ENCODE results near the gene CCL21.

DNA sequence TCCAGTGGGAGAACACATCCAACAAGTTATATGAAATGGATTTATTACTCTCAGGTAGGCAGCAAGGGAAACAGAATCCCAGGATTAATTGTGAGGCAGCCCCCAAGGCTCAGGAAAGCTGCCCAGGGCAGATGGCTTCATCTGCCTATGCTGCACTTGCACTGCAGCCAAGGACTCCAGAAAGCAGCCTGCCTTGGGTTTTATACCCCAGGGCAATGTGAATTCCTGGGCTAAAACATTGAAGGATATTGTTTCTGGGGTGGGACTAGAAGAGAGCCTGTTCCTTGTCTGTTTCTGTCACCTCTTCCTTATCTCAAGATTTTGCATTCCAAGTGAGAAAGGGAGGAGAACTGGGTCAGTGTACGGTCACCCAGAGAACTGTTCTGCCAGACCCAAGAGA is 38.6 kb downstream of the CCL21 start:
- TF ChIP-seq EZH2 (IDR thresholded peaks at IDR 0.05; ENCODE audit: insufficient read depth, poor library complexity, severe bottlenecking) (no peak), EZH2phosphoT487 (IDR thresholded peaks at IDR 0.05; ENCODE audit: insufficient read depth, low read depth) (no peak)
